HAP-1 (cell line): Measurements from ENCODE around the gene RBCK1.

Experiments used
- DNase-seq, 2 experiments: peaks; one replicate each; pipeline ENCODE4 v3.0.0-alpha.2; 2016 to 2020; ENCODE audit warnings: low spot score in 2 of 2
- H3K27me3 ChIP-seq: fragments of 250-450 bp; sonication (Bioruptor Pico); 2 replicates; pipeline ENCODE4 v1.5.1; 2020; ENCODE audit warnings: low read depth, mild to moderate bottlenecking, moderate library complexity
- H3K36me3 ChIP-seq: fragments of 250-450 bp; sonication (Bioruptor Pico); replicated peaks from 2 replicates; pipeline ENCODE4 v1.5.1; 2020; ENCODE audit warnings: mild to moderate bottlenecking
- H3K4me1 ChIP-seq: fragments of 250-450 bp; sonication (Bioruptor Pico); 2 replicates; pipeline ENCODE4 v1.5.1; 2020; ENCODE audit warnings: mild to moderate bottlenecking
- H3K4me3 ChIP-seq: fragments of 250-450 bp; sonication (Bioruptor Pico); 2 replicates; pipeline ENCODE4 v1.5.1; 2020; ENCODE audit warnings: mild to moderate bottlenecking, moderate library complexity
- H3K9me3 ChIP-seq: fragments of 250-450 bp; sonication (Bioruptor Pico); 2 replicates; pipeline ENCODE4 v1.5.1; 2020; ENCODE audit warnings: mild to moderate bottlenecking, moderate library complexity
- in situ Hi-C: fragments of 300-500 bp; cut with MboI; formaldehyde crosslinking; loops from 3 replicates; pipeline ENCODE4 v1.14.3; 2020; ENCODE audit warnings: low sequenced_read_pairs, inconsistent platforms, mixed read lengths

The RBCK1 gene

GRCh38 chr20:412081-412480 is 4.0 kb downstream of the RBCK1 start:
- Histone ChIP-seq H3K27me3 (no peaks in the 10 kb centered on the region), H3K9me3 (no peaks in the 10 kb centered on the region), H3K4me3 (no peak overlapping the region), H3K4me1 (peaks cover 7% of the 10 kb centered on the region), H3K36me3 (peaks cover 38% of the 10 kb centered on the region)
- in situ Hi-C loops: no loop called here
- no peak for DNase-seq

GRCh38 chr20:414161-414560 is 6.1 kb downstream of the RBCK1 start:
- peaks cover 40% of the 10 kb centered on the region for H3K36me3 ChIP-seq
- DNase-seq: no peak
- no peaks in the 10 kb centered on the region for H3K9me3 ChIP-seq
- H3K27me3 ChIP-seq: no peaks in the 10 kb centered on the region
- H3K4me3 ChIP-seq: no peak overlapping the region
- in situ Hi-C loops: no loop called here
- peaks cover 4% of the 10 kb centered on the region for H3K4me1 ChIP-seq

DNA sequence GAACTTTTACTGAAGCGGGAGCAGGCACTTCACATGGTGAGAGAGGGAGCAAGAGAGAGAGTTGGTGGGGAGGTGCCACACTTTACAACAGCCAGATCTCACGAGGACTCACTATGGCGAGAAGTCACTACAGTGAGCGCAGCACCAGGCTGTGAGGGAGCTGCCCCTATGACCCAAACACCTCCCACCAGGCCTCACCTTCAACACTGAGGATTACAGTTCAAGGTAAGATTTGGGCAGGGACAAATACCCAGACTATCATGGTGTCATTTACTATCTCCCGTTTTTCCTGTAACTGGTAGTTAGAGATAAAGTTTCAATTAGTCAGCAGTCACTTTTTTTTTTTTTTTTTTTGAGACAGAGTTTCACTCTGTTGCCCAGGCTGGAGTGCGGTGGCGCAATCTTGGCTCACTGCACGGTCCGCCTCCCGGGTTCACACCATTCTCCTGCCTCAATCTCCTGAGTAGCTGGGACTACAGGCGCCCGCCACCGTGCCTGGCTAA is 7.8 kb downstream of the RBCK1 start:
- Histone ChIP-seq H3K9me3 (no peaks in the 10 kb centered on the region), H3K4me3 (no peak overlapping the region), H3K36me3 (peaks cover 41% of the 10 kb centered on the region), H3K27me3 (no peaks in the 10 kb centered on the region), H3K4me1 (no peaks in the 10 kb centered on the region)
- in situ Hi-C loops: no loop called here
- no peak for DNase-seq

DNA sequence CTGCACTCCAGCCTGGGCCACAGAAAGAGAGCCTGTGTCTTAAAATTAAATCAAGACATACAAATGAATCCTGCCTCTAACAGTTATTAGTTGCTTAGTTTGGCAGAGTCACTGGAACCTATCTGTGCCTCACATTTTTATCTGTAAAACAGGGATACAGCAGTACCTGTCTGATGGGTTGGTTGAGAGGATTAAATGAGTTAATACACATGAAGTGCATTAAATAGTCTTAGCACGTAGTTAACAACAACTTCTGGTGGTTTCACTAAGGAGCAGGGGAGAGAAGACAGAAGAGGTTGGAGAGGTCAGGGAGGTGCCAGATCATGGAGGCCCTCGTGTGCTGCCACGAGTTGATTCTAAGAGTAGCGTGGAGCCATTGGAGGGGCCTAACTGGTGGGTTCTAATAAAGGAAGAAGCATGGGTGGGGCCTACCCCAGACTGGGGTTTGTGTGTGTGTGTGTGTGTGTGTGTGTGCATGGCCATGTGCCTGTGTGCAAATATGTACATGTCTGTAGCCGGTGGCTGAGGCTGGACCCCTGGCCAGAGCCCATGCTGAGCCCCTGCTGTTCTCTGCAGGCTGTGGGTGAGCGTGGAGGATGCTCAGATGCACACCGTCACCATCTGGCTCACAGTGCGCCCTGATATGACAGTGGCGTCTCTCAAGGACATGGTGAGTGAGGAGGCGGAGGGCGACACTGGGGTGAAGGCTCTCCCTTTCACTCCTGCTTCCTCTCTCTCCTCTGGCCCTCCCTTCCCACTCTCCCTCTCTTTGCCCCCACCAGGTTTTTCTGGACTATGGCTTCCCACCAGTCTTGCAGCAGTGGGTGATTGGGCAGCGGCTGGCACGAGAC is 9.1 kb downstream of the RBCK1 start:
- Histone ChIP-seq H3K9me3 (no peaks in the 10 kb centered on the region), H3K4me1 (no peaks in the 10 kb centered on the region), H3K36me3 (peaks cover 36% of the 10 kb centered on the region), H3K27me3 (no peaks in the 10 kb centered on the region), H3K4me3 (no peak overlapping the region)
- in situ Hi-C loops: no loop called here
- DNase-seq: peak in 1 of 2 experiments; percentile 7

- DNase-seq: no peak
- in situ Hi-C loops: no loop called here
- no peaks in the 10 kb centered on the region for H3K4me1 ChIP-seq
- H3K27me3 ChIP-seq: no peaks in the 10 kb centered on the region
- no peak overlapping the region for H3K4me3 ChIP-seq
- H3K36me3 ChIP-seq: peaks cover 34% of the 10 kb centered on the region
- no peaks in the 10 kb centered on the region for H3K9me3 ChIP-seq
Measured at GRCh38 chr20:417801-418342, 9.8 kb downstream of the RBCK1 start.

DNA sequence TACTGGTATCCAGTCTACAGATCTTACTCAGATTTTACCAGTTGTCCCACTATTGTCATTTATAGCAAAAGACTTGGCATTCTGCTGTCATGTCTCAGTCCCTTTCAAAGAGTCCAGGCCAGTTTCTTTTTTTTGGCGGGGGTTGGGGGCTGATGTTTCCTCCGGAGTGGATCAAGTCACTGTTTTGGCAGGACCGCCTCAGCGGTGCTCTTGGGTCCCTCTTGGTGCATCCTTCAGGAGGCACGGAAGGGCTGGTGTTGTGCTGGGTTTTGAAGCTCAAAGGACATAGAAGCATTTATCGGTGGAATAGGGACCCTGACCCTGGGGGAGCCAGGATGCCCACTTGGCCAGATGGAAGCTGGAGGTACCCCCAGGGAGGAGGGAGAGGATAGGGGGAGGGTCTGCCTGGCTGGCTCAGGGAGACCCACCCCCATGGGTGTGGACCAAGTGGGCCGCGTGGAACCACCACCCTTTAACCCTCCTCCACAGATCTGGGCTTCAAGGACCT is 10.8 kb downstream of the RBCK1 start:
- in situ Hi-C loops: no loop called here
- Histone ChIP-seq H3K4me3 (no peak overlapping the region), H3K4me1 (no peaks in the 10 kb centered on the region), H3K36me3 (peaks cover 42% of the 10 kb centered on the region), H3K27me3 (no peaks in the 10 kb centered on the region), H3K9me3 (no peaks in the 10 kb centered on the region)
- peak in 1 of 2 experiments; percentile 5 for DNase-seq

DNA sequence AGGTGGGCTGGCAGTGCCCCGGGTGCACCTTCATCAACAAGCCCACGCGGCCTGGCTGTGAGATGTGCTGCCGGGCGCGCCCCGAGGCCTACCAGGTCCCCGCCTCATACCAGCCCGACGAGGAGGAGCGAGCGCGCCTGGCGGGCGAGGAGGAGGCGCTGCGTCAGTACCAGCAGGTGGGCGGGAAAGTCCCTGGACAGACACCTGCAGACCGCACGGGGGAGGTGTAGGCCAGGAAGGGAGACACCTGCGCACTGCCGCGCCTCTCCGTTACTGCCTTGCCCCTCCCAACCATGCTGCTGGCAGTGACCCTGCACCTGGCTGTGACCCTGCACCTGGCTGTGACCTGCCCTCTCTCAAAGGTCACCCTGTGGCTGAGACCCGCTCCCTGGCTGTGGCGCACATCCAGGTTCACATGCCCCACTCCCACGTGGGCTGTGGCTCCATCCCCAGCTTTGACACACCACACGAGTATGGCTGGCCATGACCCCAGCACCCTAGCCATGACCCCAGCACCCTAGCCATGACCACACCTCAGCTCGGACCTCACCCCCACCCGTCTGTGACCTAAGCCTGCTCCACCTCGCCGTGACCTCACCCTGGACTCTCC is 11.6 kb downstream of the RBCK1 start:
- Histone ChIP-seq H3K36me3 (peaks cover 42% of the 10 kb centered on the region), H3K9me3 (no peaks in the 10 kb centered on the region), H3K27me3 (no peaks in the 10 kb centered on the region), H3K4me1 (no peaks in the 10 kb centered on the region), H3K4me3 (no peak overlapping the region)
- peak in 1 of 2 experiments; percentile 5 for DNase-seq
- in situ Hi-C loops: no loop called here

- H3K4me3 ChIP-seq: no peak overlapping the region
- H3K27me3 ChIP-seq: no peaks in the 10 kb centered on the region
- no peaks in the 10 kb centered on the region for H3K9me3 ChIP-seq
- no peak for DNase-seq
- H3K36me3 ChIP-seq: peaks cover 40% of the 10 kb centered on the region
- no peaks in the 10 kb centered on the region for H3K4me1 ChIP-seq
- in situ Hi-C loops: no loop called here
Measured at GRCh38 chr20:420166-420620, 12.1 kb downstream of the RBCK1 start.

GRCh38 chr20:420721-421574 is 12.8 kb downstream of the RBCK1 start:
- Histone ChIP-seq H3K9me3 (no peaks in the 10 kb centered on the region), H3K4me3 (no peak overlapping the region), H3K27me3 (no peaks in the 10 kb centered on the region), H3K4me1 (no peaks in the 10 kb centered on the region), H3K36me3 (peaks cover 35% of the 10 kb centered on the region)
- in situ Hi-C loops: no loop called here
- peak in 1 of 2 experiments; percentile 71 for DNase-seq

GRCh38 chr20:421685-422250 is 13.7 kb downstream of the RBCK1 start:
- Histone ChIP-seq H3K9me3 (no peaks in the 10 kb centered on the region), H3K27me3 (no peaks in the 10 kb centered on the region), H3K36me3 (peaks cover 39% of the 10 kb centered on the region), H3K4me3 (no peak overlapping the region), H3K4me1 (no peaks in the 10 kb centered on the region)
- in situ Hi-C loops: no loop called here
- no peak for DNase-seq

DNA sequence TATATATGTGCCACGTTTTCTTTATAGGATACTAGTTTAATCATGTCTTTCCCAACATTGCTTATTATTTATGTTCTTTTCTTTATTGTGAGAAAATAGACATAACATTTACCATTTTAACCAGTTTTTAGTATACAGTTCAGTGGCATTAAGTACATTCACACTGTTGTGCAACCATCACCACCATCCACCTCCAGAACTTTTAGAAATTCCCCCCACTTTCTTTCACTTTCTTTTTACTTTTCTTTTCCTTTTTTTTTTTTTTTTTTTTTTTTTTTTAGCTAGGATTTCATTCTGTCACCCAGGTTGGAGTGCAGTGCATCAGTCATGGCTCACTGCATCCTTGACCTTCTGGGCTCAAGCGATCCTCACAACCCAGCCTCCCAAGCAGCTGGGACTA is 18.5 kb downstream of the RBCK1 start:
- H3K27me3 ChIP-seq: no peaks in the 10 kb centered on the region
- peaks cover 54% of the 10 kb centered on the region for H3K36me3 ChIP-seq
- DNase-seq: no peak
- no peaks in the 10 kb centered on the region for H3K4me1 ChIP-seq
- in situ Hi-C loops: no loop called here
- no peak overlapping the region for H3K4me3 ChIP-seq
- H3K9me3 ChIP-seq: no peaks in the 10 kb centered on the region

DNA sequence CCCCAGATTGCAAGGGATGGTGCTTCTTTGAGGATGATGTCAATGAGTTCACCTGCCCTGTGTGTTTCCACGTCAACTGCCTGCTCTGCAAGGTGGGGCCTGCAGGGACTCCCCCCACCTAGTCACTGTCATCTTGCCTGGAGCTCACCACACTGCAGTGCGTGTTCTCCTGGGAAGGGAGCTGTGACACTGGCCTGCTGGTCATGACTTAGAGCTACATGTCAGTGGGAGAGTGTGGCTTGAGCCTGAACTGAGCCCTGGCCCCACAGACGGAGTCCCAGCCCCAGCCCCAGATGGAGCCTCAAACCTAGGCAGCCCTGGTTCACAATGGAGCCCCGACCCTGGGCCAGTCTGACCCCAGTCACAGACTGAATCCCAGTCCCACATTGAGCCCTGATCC is 19.3 kb downstream of the RBCK1 start:
- H3K4me3 ChIP-seq: no peak overlapping the region
- H3K36me3 ChIP-seq: peaks cover 61% of the 10 kb centered on the region
- no peaks in the 10 kb centered on the region for H3K4me1 ChIP-seq
- no peak for DNase-seq
- no peaks in the 10 kb centered on the region for H3K9me3 ChIP-seq
- H3K27me3 ChIP-seq: no peaks in the 10 kb centered on the region
- in situ Hi-C loops: no loop called here
